Measurements from ENCODE around the gene C18orf54.

DNA sequence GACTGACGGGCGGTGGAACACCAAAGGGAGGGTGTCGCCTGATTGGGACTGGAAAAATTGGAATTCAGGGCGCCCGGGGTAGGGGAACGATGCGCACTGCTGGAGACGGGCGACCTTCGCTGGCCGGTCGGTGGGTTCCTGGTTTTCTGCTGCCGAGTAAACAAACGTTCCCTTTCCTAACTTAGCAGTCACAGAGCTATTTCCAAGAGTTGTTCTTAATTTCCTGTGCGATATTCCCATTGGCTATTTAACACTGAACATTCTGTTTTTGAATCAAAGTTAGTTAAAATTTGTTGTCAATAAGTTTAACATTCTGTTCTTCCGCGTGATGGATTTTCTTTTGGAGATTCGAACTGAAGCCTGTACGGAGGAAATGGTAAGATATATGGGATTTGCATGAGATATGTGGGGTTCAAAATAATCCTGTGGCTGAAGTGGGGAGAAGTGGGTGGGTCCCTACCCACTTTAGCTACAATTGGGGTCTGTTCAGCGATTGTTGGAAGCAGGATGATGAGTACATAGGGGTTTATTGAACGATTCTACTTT is 862 bp downstream of the C18orf54 start:
- TF ChIP-seq, protein P1, sequence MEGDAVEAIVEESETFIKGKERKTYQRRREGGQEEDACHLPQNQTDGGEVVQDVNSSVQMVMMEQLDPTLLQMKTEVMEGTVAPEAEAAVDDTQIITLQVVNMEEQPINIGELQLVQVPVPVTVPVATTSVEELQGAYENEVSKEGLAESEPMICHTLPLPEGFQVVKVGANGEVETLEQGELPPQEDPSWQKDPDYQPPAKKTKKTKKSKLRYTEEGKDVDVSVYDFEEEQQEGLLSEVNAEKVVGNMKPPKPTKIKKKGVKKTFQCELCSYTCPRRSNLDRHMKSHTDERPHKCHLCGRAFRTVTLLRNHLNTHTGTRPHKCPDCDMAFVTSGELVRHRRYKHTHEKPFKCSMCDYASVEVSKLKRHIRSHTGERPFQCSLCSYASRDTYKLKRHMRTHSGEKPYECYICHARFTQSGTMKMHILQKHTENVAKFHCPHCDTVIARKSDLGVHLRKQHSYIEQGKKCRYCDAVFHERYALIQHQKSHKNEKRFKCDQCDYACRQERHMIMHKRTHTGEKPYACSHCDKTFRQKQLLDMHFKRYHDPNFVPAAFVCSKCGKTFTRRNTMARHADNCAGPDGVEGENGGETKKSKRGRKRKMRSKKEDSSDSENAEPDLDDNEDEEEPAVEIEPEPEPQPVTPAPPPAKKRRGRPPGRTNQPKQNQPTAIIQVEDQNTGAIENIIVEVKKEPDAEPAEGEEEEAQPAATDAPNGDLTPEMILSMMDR (IDR thresholded peaks at IDR 0.05; ENCODE audit: low read depth, low read length), result no peak
- TF ChIP-seq, protein P2, sequence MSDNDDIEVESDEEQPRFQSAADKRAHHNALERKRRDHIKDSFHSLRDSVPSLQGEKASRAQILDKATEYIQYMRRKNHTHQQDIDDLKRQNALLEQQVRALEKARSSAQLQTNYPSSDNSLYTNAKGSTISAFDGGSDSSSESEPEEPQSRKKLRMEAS (IDR thresholded peaks at IDR 0.05; ENCODE audit: low read depth, low read length), result no peak
- TF ChIP-seq POLR2A (IDR thresholded peaks at IDR 0.05; ENCODE audit: extremely low read depth, insufficient read length) (no peak), MYC (IDR thresholded peaks at IDR 0.05; ENCODE audit: low read depth, low read length) (no peak)

Data from NB4 (cell line).